Fibroblast of skin of left quadriceps (primary cell): ENCODE data around the gene SLC25A20.
"Not testable (repeated sequence)": the region's sequence is repeated elsewhere in the genome, so short reads cannot be mapped to it uniquely, and the experiment has no call there.

Experiments used
- DNase-seq, 2 experiments: peaks; one replicate each; pipeline ENCODE4 v3.0.0-alpha.2; 2013; ENCODE audit warnings: low read depth in 2 of 2

SLC25A20 gene

GRCh38 chr3:48847053-48847503, 51.6 kb downstream of the SLC25A20 start:
- DNase-seq, result peak; percentile 32 to 40

GRCh38 chr3:48845170-48845569, 53.5 kb downstream of the SLC25A20 start:
- no peak for DNase-seq

DNA sequence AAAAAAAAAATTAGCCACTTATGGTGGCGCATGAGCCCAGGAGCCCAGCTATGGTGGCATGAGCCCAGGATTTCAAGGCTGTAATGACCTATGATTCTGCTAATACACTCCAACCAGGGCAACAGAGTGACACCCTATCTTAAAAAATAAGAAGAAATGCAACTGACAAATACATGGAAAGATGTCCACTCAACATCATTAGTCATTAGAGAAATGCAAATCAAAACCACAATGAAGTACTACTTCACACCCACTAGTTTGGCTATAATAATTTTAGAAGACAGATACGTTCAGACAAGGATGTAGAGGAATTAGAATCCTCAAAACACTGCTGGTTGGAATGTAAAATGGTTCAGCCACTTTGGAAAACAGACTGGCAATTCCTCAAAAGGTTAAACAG, 61.5 kb downstream of the SLC25A20 start:
- DNase-seq, result no peak

GRCh38 chr3:48835650-48836366, 62.9 kb downstream of the SLC25A20 start:
- no peak for DNase-seq

GRCh38 chr3:48832684-48833083, 66.0 kb downstream of the SLC25A20 start:
- no peak for DNase-seq

DNA sequence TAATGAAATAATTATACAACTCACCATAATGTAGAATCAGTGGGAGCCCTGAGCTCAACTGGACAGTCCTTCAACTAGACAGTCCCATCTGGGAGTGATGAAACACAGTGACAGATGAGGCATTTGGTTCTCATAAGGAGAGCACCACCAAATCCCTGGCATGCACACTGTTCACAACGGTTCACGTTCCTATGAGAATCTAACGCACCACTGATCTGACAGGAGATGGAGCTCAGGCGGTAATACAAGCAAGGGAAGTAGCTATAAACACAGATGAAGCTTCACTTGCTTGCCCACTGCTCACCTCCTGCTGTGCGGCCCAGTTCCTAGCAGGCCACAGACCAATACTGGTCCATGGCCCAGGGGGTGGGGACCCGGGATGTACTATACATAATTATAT, 68.0 kb downstream of the SLC25A20 start:
- DNase-seq, result no peak

- not testable (repeated sequence) for DNase-seq
These were observed 69.2 kb downstream of the SLC25A20 start for GRCh38 chr3:48829525-48829924.

DNA sequence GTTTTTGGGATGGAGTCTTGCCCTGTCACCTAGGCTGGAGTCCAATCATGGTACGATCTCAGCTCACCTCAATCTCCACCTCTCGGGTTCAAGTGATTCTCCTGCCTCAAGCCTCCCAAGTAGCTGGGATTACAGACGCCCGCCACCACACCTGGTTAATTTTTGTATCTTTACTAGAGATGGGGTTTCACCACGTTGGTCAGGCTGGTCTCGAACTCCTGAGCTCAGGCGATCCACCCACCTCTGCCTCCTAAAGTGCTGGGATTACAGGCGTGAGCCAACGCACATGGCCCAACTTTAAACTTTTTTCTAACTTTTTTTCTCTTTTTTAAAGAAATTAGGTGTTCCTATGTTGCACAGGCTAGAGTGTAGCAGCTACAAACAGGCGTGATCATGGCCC, 70.8 kb downstream of the SLC25A20 start:
- DNase-seq, result not testable (repeated sequence)

DNA sequence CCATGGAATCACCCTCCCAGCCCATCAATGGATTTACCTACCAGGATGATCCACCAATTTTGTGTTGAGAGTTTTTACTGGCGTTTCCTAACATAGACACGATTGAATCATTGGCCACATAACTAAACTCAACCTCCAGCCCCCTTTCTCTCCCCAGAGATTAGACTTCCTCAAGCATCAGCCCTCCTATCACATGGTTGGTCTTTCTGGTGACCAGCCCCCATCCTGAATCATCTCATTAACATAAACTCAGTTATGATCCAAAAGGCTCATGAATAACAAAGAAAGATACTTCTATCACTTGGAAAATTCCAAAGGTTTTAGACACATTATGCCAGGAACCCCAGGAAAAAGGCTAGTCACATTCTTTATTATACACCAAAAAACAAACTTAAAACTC, 72.2 kb downstream of the SLC25A20 start:
- DNase-seq, result peak; percentile 91 to 92

GRCh38 chr3:48820612-48821324, 77.9 kb downstream of the SLC25A20 start:
- DNase-seq, result peak; percentile 20 to 34

DNA sequence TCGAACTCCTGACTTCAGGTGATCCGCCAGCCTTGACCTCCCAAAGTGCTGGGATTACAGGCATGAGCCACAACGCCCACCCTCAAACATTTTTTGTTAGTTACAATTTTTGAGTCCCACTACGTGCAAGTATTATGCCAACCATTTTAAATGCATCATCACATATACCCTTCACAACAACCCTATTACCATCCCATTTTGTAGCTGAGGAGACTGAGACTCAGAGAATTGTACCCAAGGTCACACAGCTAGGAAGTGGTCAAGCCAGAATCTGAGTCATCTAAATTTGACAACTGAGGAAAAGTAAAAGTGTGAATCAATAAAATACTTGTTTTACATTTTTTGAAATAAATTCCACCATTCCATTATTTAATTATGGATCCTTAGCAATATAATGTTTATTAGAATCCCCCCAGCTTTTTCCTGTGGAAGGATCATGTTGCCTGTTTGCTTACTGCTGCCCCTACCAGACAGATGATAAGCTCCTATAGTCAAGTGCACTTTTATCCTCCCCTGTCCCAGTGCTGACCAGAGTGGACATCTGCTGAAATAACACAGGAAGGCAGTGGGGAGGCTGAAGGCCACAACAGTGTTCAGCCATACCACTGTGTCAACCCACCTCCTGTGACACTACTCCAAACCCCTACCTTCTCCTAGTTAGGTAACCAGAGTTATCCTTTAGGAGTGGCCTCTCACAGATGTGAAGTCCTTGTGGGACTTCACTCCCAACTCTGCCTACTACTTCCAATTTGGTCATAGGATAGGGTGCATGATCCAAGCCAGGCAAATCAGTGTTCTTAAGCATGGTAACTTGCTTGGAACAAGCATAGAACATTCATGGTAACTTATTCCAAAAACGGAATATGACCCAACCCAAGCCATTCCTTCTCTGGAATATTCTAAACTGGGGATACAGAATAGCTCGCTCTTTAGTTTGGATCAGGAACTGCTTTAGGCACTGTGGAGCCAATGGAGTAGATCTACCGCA, 79.2 kb downstream of the SLC25A20 start:
- DNase-seq, result no peak

DNA sequence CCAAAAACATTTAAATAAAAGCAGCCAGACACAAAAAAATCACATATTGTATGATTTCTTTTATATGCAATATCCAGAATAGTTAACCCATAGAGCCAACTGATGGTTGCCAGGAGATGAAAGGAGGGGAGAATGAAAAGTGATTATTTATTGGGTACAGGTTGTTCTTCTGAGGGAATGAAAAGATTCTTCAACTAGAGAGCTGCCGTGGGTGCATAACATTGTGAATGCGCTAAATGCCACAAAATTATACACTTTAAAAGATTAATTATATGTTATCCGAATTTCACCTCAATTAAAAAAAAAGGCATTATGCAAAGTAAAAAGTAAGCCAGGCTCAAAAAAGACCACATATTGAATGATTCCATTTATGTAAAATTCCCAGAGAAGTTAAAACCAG, 87.2 kb downstream of the SLC25A20 start:
- no peak for DNase-seq
